ENCODE results near the gene KRTAP10-1. TPM values are rescaled to one million over a fixed set of nuclear protein-coding genes. Genes with fewer than 3 reads are reported as not detected.

The KRTAP10-1 gene
- polyA plus RNA-seq, 3 donors from 2014 or later: not detected

DNA sequence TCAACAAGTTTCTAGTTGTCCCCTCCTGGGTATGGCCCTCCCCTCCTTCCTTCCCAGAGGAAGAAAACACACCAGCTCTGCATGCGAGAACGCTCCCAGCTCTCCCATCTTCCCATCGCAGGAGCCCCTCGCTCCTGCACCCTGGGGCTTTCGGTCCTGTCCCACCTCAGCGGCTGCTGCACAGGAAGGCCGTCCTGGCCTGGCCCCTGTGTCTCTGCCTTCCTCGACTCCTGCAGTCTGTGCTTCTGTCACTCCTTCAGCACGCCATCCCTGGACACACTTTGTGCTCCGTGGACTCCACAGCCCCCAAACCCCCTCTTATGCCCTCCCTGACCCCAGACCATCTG lies 23.2 kb downstream of the KRTAP10-1 start:
- no peak for DNase-seq
- peaks cover 0 to 2% (median 1%) of the 10 kb centered on the region in 3 donors for H3K27me3 Mint-ChIP-seq (ENCODE audit: low read depth in 3 of 3)
- no peak overlapping the region for H3K27ac Mint-ChIP-seq
- no peaks in the 10 kb centered on the region for H3K9me3 Mint-ChIP-seq
- no peak overlapping the region for H3K4me3 Mint-ChIP-seq
- H3K4me1 Mint-ChIP-seq: no peaks in the 10 kb centered on the region
- H3K36me3 Mint-ChIP-seq: no peaks in the 10 kb centered on the region

DNA sequence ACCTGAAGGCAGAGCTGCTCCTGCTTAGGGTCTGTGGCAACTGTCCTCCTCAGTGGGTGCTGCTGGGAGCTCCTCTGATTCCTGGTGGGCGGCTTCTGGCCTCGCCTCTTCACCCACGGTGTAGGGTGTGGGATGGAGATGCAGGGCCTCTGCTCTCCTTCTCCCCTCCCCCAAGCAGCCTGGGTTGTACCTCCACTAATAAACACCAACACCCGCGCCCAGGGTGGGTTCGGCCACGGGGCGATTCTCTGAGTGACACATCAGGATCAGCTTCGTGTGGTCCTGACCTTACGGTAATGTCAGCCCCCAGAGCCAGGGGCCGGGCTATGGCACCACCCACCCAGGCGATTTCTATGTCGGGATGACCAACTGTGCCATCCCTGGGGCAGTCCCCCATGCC lies 23.7 kb downstream of the KRTAP10-1 start:
- no peak overlapping the region for H3K27ac Mint-ChIP-seq
- H3K27me3 Mint-ChIP-seq (ENCODE audit: low read depth in 3 of 3): peaks cover 0 to 2% (median 1%) of the 10 kb centered on the region in 3 donors
- no peaks in the 10 kb centered on the region for H3K4me1 Mint-ChIP-seq
- H3K36me3 Mint-ChIP-seq: no peaks in the 10 kb centered on the region
- H3K4me3 Mint-ChIP-seq: no peak overlapping the region
- H3K9me3 Mint-ChIP-seq: no peaks in the 10 kb centered on the region
- no peak for DNase-seq

DNA sequence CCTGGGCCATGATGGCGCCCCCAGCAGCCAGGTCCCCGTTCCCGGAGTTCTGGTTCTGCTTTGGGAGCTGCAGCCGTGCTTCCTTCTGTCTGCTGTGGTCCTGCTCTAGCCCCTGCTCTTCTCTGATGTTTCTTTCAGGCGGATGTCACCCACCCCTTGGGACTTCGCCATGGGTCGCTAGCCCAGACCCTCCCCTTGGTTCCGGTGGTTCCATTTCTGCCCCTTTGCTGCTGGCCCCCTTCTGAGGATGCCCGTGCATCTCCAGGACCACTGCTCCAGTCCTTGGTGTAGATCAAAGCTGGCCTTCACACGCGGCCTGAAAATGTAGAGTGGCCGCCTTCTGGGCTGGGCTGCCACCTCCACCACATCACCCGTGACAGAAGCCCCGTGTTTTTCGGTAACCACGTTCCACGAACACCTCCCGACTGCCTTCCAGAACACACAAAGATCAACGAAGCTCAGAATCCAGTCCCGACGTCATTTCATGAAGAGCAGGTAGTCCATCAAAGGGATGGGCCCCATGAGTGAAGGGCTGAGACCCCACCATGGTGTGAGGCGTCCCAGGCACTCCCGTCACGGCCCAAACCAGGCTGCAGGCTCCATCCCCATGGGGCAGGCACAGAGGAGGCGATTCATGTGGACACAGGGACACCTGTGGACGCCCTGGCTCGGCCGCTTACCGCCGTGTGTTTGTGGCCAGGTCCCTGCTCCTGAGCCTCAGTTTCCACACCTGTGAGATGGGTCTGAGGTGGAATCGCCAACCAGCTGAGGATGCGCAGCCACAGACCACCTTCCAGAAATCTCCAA lies 24.4 kb downstream of the KRTAP10-1 start:
- peaks cover 0 to 2% (median 1%) of the 10 kb centered on the region in 3 donors for H3K27me3 Mint-ChIP-seq (ENCODE audit: low read depth in 3 of 3)
- H3K9me3 Mint-ChIP-seq: no peaks in the 10 kb centered on the region
- peaks cover 0 to 3% of the 10 kb centered on the region in 2 donors for H3K4me1 Mint-ChIP-seq
- H3K36me3 Mint-ChIP-seq: no peaks in the 10 kb centered on the region
- H3K27ac Mint-ChIP-seq: no peak overlapping the region
- no peak overlapping the region for H3K4me3 Mint-ChIP-seq
- no peak for DNase-seq

DNA sequence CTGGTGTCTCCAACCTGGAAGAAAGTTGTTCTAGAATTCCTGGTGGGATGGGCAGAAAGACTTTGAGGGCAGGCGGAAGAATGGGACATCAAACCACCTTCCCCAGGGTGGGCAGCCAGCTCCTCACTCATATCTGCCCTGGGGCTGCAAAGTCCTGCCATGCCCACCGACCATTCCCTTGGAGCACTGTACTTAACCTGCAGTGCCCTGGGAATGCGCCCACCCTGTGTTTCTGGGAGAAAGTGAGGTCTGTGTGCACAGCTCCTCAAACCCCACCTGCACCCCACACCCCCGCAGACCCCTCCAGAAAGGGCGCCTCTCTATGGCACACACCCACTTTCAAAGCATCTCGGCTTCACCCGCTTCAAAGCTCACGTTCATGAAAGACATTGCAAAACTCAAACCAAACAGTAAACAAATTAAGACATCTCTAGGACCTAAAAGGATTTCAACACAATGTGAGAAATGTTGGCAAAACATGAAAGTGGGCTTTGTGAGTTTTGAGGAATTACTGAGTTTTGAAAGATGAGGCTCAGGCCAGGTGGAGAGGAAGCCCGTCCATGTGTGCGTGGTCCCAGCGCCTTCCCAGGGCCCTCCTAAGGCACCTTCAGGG lies 25.1 kb downstream of the KRTAP10-1 start:
- Mint-ChIP-seq H3K27ac (peak overlapping the region in 1 of 6 donors; percentile 22), H3K4me3 (no peak overlapping the region), H3K27me3 (ENCODE audit: low read depth in 3 of 3) (peaks cover 0 to 2% (median 1%) of the 10 kb centered on the region in 3 donors), H3K4me1 (peaks cover 0 to 3% of the 10 kb centered on the region in 2 donors), H3K9me3 (no peaks in the 10 kb centered on the region), H3K36me3 (no peaks in the 10 kb centered on the region)
- no peak for DNase-seq

DNA sequence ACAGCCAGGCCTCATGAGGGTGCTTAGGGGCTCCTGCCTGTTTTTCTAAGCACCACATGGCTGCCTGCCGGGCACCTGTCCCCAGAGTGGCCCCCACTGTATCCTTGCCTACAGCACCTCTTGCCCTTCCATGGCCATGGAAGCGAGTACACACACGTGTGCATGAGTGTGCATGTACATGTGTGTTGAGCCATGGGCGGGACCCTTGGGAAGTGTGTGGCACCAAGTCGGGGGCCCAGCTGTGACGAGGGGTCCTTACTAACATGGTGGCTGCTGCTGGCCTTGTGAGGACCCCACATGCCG lies 25.8 kb downstream of the KRTAP10-1 start:
- no peak for DNase-seq
- no peaks in the 10 kb centered on the region for H3K9me3 Mint-ChIP-seq
- H3K27ac Mint-ChIP-seq: no peak overlapping the region
- peaks cover 2 to 3% (median 2%) of the 10 kb centered on the region in 3 donors for H3K27me3 Mint-ChIP-seq (ENCODE audit: low read depth in 3 of 3)
- H3K4me1 Mint-ChIP-seq: peaks cover 0 to 3% of the 10 kb centered on the region in 2 donors
- H3K4me3 Mint-ChIP-seq: no peak overlapping the region
- H3K36me3 Mint-ChIP-seq: no peaks in the 10 kb centered on the region

DNA sequence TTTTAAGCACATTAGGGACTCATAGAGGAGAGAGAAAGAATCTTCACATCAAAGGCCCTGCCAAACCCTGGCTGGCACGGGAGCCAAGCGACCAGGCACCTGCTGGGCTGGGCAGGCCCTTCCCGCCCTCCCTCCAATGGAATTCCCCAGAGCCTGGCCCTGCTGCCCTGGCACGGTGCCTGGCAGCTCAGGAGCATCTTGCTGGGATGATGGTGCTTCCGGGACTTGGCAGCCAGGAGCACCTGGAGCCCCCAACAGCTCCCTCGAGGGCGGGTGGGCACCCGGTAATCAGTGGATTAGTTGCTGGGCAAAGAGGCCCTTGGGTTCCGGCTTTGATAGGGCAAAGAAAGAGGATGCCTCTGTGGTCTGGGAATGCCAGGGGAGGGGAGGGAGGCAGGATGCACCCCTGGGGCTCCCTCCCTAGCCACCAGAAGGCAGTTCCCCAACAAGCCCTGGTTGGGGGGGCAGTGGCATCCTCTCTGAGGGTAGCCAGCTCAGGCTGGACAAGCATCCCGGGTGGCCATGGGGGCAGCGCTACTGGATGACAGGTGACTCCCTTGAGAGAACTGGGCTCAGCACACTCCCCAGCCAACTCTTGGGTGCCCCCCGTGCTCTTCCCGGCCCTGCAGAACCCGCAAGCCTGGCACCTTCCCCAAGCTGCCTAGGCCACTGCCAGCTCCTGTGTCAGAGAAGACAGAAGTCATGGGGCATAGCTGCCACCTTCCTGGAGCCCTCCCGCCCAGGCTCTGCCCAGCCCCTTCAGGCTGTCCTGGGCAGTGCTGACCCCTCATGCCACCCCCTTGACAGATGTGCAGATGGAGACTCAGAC lies 26.4 kb downstream of the KRTAP10-1 start:
- Mint-ChIP-seq H3K9me3 (no peaks in the 10 kb centered on the region), H3K4me3 (no peak overlapping the region), H3K4me1 (peaks cover 0 to 3% of the 10 kb centered on the region in 2 donors), H3K36me3 (no peaks in the 10 kb centered on the region), H3K27ac (no peak overlapping the region), H3K27me3 (ENCODE audit: low read depth in 3 of 3) (peaks cover 2 to 3% (median 2%) of the 10 kb centered on the region in 3 donors)
- no peak for DNase-seq

DNA sequence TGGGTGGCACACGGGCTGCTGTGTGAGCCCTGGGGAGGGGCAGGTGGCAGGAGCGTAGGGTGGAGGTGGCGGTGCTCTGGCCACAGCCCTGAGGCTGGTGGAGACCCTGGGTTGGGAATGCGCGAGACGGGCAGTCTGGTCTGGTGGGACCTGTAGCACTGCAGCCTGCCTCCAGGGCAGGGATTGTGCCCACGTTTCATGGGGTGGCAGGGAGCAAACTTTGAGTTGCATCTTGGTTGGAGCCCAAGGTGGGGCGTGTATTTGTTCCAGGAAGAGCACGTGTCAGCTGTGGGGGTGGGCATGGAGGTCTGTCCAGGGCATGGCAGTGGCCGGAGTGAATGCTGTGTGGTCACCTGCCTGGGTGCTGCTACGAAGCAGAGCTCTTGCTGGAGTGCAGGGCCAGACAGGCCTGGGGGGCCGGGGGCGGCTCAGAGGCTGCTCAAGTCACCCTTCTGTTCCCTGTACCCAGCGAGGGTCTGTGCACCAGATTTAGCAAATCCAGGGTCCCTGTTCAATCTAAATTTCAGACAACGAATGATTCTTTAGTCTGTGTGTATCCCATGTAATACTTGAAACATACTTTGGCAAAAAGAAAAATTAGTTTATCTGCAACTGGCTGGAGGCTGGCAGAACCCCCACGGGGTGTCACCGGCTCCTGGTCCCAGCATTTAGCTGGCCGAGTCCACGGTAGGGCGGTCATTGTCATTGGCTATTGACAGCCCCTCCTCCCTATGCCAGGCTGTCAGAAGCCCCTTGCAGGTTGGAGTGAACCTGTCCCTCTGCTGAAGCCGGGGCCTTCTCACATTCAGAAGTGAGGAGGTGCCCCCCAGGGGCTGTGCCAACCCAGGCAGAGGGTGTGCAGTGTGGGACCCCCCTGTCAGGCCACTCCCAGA lies 27.3 kb downstream of the KRTAP10-1 start:
- H3K9me3 Mint-ChIP-seq: no peaks in the 10 kb centered on the region
- H3K27ac Mint-ChIP-seq: no peak overlapping the region

DNA sequence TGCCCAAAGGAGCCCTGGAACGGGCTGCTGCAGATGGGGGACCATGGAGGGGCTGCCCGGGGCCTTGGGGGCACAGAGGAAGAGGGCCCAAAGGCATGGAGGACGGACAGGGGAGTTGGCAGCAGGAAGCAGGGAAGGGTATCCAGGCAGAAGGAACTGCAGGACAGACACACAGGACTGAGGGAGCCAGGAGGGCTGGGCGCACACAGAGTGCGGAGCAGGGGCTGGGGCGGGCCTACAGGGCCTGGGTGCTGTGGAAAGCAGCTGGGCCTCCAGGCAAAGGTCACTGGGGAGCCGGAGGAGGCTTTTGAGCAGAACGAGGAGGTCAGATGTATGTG lies 28.1 kb downstream of the KRTAP10-1 start:
- no peak overlapping the region for H3K4me3 Mint-ChIP-seq
- H3K4me1 Mint-ChIP-seq: peaks cover 0 to 3% of the 10 kb centered on the region in 2 donors
- DNase-seq: no peak
- no peak overlapping the region for H3K27ac Mint-ChIP-seq
- peaks cover 1 to 5% (median 2%) of the 10 kb centered on the region in 3 donors for H3K27me3 Mint-ChIP-seq (ENCODE audit: low read depth in 3 of 3)
- no peaks in the 10 kb centered on the region for H3K9me3 Mint-ChIP-seq
- no peaks in the 10 kb centered on the region for H3K36me3 Mint-ChIP-seq

More for the DNA sequence above, 27.3 kb downstream of the KRTAP10-1 start:
- Mint-ChIP-seq H3K4me3 (no peak overlapping the region), H3K27me3 (ENCODE audit: low read depth in 3 of 3) (peaks cover 2 to 3% (median 2%) of the 10 kb centered on the region in 3 donors), H3K36me3 (no peaks in the 10 kb centered on the region), H3K4me1 (peaks cover 0 to 3% of the 10 kb centered on the region in 2 donors)
- DNase-seq: no peak

DNA sequence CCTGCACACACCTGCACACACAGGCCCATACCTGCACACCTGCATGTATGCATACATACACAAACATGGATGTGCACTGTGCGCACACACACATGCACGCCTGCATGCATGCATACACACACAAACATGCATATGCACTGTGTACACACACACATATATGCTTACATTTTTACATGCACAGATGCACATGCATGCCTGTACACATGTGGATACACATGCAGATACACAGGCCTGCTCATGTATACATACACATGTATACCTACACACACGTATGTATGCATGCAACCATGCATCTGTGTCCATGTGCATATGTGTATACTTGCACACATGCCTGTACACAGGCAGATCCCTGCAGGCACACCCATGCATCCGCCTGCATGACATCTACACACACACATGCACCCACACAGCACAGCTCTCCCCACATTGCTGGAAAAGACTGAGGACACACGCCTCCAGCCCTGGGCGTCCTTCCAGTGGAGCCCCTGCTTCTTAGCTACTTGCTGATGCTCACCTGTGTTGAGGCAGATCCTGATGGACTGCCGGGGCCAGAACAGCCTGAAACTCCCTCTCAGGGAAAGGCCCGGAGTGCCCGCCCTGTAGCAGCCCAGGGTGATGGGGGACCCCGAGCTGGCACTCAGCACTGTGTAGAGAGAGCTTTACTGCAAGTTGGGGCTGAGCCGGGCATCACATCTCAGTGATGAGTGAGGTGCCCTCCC lies 28.6 kb downstream of the KRTAP10-1 start:
- DNase-seq: no peak
- no peaks in the 10 kb centered on the region for H3K36me3 Mint-ChIP-seq
- no peaks in the 10 kb centered on the region for H3K9me3 Mint-ChIP-seq
- H3K4me3 Mint-ChIP-seq: no peak overlapping the region
- no peak overlapping the region for H3K27ac Mint-ChIP-seq
- peaks cover 0 to 3% of the 10 kb centered on the region in 2 donors for H3K4me1 Mint-ChIP-seq
- peaks cover 0 to 5% (median 2%) of the 10 kb centered on the region in 3 donors for H3K27me3 Mint-ChIP-seq (ENCODE audit: low read depth in 3 of 3)

DNA sequence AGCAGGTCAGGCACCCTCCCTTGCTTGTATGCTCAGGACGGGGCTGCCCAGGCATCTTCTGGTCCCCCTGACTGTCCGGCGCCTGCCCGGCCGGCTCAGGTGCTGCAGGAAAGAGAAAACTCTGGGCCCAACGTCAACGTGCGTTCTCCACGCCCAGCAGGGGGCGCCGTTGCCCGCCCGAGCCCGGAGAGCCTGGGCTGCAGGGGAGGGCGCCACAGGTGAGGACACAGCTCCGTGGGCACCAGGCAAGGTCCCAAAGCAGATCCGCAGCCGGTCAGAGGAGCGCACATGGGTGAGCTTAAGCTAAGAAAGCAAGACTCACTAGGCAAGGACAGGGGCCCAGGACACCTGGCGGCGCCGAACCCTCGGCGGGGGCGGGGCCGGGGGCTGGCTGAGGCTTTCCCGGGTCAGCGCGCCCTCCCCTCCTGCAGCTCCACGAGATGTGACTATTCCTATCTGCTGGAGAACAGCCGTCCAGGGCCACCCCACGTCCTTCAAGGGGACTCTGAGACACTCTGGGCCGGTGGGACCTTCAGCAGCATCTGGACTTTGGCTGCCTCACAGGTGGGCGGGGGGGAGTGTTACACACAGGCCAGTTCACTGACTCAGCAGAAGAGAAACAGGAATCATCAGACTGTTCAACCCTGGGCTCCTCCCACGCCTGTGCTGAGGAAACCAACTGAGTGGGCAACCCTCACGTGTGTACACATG lies 29.3 kb downstream of the KRTAP10-1 start:
- H3K9me3 Mint-ChIP-seq: no peaks in the 10 kb centered on the region
- no peak overlapping the region for H3K4me3 Mint-ChIP-seq
- H3K36me3 Mint-ChIP-seq: no peaks in the 10 kb centered on the region
- peak; percentile 68 to 79 (median 75) for DNase-seq
- peaks cover 0 to 3% (median 2%) of the 10 kb centered on the region in 3 donors for H3K27me3 Mint-ChIP-seq (ENCODE audit: low read depth in 3 of 3)
- H3K27ac Mint-ChIP-seq: no peak overlapping the region
- H3K4me1 Mint-ChIP-seq: peaks cover 0 to 3% of the 10 kb centered on the region in 2 donors

DNA sequence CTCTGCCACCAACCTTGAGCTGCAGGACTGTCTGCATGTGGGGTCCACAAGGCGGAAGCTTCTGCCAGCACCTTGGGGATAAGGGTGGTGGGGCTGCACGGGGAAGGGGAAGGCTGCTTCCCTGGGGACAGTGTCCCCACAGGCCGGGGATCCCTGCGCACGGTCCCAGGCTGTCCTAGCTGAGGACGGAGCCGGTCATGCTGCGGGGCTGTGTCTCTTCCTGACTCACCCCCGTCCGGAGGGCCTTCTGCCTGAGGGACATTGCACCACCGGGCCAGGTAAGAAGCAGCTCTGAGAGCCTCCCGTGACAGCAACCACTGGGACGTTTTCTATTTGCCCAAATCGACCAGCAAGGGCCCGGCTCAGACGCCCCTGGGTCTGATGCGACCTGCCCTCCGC lies 29.9 kb downstream of the KRTAP10-1 start:
- H3K4me1 Mint-ChIP-seq: peaks cover 0 to 3% of the 10 kb centered on the region in 2 donors
- no peak for DNase-seq
- H3K27me3 Mint-ChIP-seq (ENCODE audit: low read depth in 3 of 3): peaks cover 0 to 4% (median 3%) of the 10 kb centered on the region in 3 donors
- H3K4me3 Mint-ChIP-seq: no peak overlapping the region
- no peak overlapping the region for H3K27ac Mint-ChIP-seq
- H3K36me3 Mint-ChIP-seq: no peaks in the 10 kb centered on the region
- H3K9me3 Mint-ChIP-seq: no peaks in the 10 kb centered on the region

DNA sequence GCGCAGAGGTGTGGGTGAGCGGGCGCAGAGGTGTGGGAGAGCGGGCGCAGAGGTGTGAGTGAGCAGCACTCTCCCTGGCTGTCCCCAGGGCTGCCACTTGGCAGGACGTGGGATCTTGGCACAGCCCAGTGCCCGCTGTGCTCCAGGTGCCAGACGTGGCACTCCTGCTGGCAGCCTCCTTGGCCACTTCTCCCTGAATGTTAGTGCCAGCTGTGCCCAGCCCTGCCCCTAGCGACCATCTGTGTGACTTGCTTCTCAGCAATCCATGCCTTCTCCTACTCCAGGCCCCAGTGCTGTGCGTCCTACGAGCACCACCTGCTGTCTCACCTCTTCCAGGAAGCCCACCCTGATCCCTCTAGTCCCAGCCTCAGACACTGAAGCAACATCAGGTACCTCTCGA lies 30.5 kb downstream of the KRTAP10-1 start:
- Mint-ChIP-seq H3K4me3 (no peak overlapping the region), H3K27ac (no peak overlapping the region), H3K9me3 (no peaks in the 10 kb centered on the region), H3K36me3 (no peaks in the 10 kb centered on the region), H3K27me3 (ENCODE audit: low read depth in 3 of 3) (peaks cover 0 to 4% (median 3%) of the 10 kb centered on the region in 3 donors), H3K4me1 (peaks cover 0 to 3% of the 10 kb centered on the region in 2 donors)
- DNase-seq: no peak
